Measurements from ENCODE around the gene GET4. TPM values are rescaled to one million over a fixed set of nuclear protein-coding genes. Genes with fewer than 3 reads are reported as not detected.
"Not testable (repeated sequence)": the region's sequence is repeated elsewhere in the genome, so short reads cannot be mapped to it uniquely, and the experiment has no call there.

Gene GET4
- polyA plus RNA-seq, 3 donors: 45.2 to 62.0 (median 61.0) TPM

DNA sequence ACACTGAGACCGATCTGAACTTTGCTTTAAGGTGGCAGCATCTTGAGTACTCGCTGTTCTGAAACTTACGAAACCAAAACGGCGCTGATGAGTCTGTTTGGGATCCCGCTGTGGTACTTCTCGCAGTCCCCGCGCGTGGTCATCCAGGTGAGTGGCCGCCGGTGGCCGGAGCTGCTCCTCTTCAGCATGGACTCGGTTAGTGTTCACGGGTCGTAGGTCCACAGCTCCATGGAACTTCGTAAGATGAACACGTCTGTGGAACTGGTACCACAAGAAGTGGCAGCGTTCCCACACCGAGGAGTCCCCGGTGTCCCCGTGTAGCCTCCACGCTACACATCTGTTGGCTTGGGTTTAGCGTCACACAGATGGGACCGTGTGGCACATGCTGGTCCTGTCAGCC, 10.4 kb upstream of the GET4 start:
- no peak for DNase-seq

DNA sequence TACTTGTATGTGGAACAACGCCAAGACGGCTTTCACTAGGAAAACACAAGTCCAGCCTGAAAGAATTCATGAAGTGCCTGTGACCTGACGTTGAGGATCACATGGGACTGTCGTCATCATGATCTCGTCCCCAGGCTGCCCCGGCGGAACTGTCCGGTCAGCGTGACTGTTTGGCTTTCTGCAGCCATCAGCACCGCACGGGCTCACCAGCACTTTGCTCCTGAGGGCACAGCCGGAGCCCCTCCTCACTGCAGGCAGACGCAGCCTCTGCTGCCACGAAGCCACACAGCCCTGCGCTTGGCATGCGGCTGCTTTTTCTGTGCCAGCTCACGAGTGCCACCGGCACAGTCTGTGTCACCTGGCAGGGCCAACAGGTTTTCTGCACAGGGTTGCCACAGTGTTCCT, 9.4 kb upstream of the GET4 start:
- DNase-seq: peak; percentile 59

DNA sequence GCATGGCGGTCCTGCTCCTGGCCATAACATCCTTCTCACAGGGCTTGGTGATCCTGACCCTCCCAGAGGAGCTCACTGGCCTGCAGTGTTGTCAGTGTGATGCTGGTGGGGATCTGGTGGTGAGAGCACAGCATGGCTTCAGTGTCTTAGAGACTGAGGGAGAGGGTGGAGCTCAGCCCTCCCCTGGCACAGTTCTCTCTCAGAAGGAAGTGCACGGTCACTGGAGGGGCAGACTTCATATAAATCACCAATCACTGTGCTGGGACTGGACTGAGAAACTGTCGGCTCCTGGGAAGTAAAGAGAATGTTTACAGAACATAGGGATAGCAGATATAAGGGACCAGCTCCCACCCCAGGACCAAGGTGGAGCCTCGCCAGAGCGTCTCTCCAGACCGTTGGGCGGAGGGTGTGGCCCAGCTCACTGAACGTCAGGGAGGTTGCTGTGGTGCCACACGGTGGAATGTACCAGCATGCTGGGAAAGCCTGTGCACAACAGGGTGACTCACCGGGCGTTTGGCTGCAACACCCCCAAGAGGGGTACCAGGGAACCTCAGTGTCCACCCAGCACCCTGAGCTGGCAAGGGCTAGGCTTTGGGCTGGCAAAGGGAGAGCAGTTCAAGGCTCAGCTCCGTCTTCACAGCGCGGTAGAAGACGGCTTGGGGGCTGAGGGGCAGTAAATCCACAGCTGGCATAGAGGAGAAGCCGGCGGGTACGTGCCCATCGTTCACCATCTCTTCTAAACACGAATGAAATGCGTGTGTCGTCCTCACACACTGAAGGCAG, 8.8 kb upstream of the GET4 start:
- no peak for DNase-seq

- no peak for DNase-seq
Observed at GRCh38 chr7:868189-868486, 8.2 kb upstream of the GET4 start.

DNA sequence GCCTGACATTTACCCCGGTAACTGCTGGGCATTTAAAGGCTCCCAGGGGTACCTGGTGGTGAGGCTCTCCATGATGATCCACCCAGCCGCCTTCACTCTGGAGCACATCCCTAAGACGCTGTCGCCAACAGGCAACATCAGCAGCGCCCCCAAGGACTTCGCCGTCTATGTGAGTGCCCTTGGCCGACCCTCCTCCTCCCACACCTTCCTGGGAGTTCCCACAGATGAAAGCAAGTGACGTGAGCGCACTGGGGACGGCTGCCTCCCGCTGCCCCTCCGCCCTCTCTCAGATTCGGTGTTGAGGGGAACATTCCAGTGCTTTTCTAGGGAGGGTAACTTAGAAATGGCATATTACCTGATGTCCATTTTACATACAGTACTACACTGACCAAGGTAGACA, 7.0 kb upstream of the GET4 start:
- DNase-seq: no peak

DNA sequence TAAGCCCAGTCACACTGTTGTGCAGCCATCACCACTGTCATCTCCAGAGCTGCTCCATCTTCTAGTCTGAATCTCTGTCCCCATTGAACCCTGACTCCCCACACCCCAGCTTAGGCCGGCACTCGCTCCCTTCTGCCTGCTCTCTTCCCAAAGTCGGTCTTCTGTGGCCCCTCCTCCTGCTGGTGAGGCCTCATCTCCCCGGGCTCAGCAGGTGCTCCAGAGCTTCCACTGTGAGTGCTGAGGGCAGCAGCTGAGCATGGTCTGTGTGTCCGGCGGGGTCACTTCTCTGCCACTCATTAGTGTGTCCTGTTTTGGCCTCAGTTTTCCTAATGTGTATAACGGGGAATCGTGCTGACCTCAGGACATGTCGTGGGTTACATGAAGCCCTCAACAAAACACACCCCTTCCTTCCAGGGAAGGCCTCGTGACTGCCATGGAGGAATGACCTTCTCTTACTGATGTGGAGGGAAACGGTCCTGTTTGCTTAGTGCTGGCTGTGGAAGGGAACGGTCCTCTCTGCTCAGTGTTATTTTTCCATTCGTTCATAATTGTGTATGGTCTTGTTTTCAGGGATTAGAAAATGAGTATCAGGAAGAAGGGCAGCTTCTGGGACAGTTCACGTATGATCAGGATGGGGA, 4.3 kb upstream of the GET4 start:
- no peak for DNase-seq

DNA sequence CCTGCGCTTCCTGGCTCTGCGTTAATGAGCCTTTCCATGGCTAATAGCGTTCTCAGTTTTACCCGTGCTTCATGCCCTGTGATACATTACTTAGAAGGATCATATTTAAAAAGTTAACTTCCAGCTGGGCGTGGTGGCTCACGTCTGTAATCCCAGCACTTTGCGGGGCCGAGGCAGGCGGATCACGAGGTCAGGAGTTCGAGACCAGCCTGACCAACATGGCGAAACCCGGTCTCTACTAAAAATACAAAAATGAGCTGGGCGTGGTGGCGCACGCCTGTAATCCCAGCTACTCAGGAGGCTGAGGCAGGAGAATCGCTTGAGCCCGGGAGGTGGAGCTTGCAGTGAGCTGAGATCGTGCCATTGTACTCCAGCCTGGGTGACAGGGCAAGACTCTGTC, 3.7 kb upstream of the GET4 start:
- not testable (repeated sequence) for DNase-seq

DNA sequence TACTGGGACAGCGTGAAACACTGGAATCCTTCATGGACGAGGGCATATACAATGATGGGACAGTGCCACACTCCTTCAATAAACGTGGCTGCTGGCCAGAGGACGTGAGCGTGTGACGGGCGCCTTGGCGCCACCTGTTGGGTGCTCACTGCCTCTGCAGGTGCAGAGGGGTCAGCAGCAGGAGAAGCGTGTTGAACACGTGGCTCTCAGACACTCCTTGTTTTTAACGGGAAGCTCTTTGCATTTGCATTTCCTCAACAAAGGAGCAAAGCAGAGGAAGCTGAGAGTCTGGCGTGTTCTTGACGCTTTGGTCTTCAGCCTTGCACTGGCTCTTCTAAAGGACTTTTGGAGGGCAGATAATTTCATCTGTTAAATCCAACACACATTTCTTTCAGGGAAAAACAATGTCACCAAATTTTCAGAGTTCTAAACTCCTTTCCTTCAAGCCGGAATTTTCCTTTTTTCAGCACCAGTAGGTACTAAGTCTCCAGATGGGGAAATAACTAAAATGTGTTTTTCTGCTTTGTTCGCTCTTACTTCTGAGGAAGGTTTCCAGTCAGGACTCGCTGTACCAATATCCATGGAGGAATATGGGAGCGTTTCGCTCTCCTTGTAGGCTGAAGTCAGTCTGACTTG, 2.9 kb upstream of the GET4 start:
- DNase-seq: peak; percentile 67

GRCh38 chr7:874031-874749, 2.2 kb upstream of the GET4 start:
- DNase-seq: no peak

DNA sequence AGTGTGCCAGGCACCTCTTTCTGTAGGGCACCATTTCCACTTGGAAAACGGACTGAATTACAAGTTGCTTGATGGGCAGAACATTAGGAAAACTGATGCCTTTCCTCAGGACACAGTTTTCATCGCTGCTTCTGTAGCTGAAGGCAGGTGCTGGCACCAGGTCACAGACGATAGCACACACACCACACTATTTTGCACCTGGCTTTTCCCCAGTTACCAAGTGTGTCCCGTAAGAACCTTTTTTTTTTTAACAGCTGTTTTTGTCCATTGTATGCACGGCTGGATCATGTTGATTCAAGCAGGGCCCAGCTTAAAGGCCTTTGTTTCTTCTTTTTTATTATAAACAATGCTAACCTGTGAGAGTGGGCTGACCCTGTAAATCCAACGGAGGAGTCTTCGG, 1.3 kb upstream of the GET4 start:
- DNase-seq: no peak

DNA sequence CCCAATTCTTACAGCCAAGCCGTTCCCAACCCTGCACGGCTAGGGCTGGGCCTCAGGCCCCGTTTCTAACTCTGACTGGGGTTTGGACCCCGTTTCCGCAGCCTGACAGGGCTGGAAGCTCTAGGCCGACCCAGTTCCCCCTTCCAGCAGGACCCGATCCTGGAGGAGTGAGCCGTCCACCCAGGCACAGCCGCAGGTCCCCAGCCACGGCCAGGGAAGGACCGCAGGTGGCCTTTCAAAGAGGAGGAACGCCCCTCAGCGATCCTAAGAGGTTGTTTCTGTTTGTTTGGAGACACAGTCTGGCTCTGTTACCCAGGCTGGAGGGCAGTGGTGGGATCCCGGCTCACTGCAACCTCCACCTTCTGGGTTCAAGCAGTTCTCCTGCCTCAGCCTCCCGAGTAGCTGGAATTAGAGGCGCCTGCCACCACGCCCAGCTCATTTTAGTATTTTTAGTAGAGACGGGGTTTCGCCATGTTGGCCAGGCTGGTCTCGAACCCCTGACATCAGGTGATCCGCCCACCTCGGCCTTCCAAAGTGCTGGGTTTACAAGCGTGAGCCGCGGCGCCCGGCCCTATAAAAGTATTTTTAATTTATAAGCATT, 778 bp upstream of the GET4 start:
- DNase-seq: no peak

DNA sequence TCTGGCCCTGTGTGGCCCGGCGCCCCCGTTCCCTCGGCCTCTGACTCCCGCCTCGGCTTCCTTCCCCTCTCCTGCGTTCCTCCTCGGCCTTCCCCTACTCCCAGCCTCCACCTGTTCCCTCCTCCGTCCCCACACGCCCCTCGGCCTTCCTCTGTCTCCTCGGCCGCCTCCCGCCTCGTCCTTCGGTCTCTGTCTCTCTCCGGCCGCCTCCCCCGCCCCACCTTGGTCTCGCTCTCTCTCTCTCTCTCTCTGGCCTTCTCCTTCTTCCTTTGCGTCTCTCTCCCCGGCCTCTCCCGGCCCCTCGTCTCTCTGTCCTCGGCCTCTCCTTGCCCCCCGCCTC, 588 bp downstream of the GET4 start:
- DNase-seq: no peak

- no peak for DNase-seq
Observed at GRCh38 chr7:877312-878232, 1.2 kb downstream of the GET4 start.

GRCh38 chr7:879093-879492, 2.7 kb downstream of the GET4 start:
- no peak for DNase-seq

DNA sequence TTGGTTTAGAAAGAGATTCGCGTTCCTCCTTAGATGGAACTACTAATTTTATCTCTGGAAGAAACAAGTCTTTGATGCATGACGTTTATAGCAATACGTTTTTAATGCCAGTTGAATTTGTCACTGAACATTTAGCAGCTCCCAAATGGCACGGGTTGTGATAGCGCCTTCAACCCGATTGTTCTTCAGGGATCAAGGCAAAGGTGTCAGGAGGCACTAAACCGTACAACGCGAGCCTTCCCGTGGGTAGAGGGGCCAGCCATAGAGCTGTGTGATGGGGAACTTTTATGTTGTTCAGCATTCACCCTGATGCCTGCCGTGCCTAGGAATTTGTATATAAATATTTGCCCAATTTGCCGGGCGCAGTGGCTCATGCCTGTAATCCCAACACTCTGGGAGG, 3.4 kb downstream of the GET4 start:
- DNase-seq: no peak

DNA sequence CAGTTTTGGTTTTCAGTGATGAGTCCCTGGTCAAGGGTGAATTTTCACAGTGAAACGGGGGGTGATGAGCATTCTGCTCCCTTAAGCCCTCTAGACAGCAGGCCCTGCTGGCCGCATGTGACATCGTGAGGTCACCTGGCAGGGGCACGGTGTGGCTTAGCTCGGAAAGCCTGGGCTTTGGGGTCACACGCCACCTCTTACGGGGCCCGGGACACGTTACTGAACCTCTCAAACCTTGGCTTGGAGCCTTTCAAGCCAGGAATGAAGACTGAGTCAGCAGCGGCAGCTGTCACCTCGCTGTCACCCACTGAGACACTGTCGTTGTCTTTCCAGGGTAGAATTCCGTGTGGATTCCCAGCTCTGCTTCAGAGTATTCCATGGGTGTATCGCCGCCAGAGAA, 4.1 kb downstream of the GET4 start:
- no peak for DNase-seq

GRCh38 chr7:881441-882234, 5.3 kb downstream of the GET4 start:
- no peak for DNase-seq

- no peak for DNase-seq
Observed at GRCh38 chr7:882336-883035, 6.1 kb downstream of the GET4 start.

DNA sequence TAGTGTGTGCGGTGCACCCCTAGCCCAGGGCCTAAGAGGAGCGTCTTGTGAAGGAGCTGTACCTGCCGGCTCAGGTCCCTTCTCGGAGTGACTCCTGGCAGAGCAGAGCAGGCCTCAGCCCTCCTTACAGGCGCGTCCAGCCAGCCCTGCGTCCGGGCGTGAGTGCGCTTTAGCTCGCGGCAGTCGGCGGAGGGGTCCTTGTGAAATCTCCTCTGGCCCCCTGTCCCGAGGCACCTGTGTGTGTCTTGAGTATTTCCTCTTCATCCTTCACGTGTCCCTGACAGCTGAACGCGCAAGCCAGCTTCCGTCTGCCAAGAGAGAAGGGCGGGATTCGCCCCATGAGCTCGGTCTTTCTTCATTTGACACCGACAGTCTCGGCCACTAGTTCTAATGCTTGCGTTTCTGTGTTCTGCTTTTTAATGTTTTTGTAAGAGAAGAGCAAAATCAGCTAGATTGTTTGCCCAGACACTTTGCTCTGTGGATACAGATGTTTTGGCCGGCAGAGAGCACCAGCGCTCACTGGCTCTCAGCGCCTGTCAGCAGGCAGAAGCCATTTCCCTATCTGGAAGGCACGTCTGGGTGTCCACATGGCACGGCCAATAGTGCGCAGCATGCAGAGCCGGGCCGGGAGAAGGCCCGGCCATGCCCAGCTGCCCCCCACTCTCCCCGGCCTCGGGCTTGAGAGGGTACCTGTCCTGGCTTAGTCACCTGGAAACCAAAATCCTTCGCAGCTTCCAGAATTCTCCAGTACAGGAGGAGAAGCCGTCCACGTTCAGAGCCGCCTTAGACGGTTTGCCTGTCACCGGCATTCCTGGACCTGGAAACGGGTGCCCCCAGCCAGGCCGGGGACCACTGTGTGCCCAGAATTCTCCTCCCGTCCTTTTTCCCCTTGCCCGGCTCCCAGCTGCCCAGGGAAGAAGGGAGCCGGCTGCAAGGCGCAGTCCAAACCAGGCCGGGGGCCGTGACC, 7.0 kb downstream of the GET4 start:
- DNase-seq: no peak
